ENCODE measurements around the gene MON2.

The MON2 gene

DNA sequence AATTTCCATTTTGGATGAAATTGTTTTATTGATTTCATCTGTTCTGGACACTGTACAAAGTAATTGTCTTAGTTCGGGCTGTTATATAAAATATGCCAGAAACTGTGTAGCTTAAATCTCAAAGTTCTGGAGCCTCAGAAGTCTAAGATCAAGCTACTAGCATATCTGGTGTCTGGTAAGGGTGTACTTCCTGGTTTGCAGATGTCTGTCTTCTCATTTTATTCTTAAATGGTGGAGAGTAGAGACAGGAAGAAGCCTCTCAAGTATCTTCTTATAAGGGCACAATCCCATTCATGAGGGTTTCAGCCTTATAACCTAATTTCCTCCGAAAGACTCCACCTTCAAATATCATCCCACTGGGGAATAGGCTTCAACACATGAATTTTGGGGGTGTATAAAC, 51.3 kb downstream of the MON2 start:
- no peak overlapping the region for H3K4me3 ChIP-seq (ENCODE audit: low read length)
- no peak overlapping the region for H3K18ac ChIP-seq (ENCODE audit: low read length)
- no peak overlapping the region for H3K9ac ChIP-seq (ENCODE audit: low read length)
- no CpG with 5 or more reads among the region's 2 CpGs for WGBS (ENCODE audit: extremely low coverage, insufficient coverage, low lambda C conversion rate)
- H3K4me2 ChIP-seq (ENCODE audit: low read length) = no peak overlapping the region
- no peaks in the 10 kb centered on the region for H3K4me1 ChIP-seq (ENCODE audit: control insufficient read depth, low read depth, low read length)
- no peak overlapping the region for H3K56ac ChIP-seq (ENCODE audit: low read length)
- H2BK5ac ChIP-seq (ENCODE audit: low read length) = no peak overlapping the region
- H3K4ac ChIP-seq (ENCODE audit: low read depth, low read length) = no peak overlapping the region
- H3K79me2 ChIP-seq (ENCODE audit: control insufficient read depth, insufficient read depth, low read length) = no peaks in the 10 kb centered on the region
- H3K23ac ChIP-seq (ENCODE audit: low read length) = no peak overlapping the region
- H2AK5ac ChIP-seq (ENCODE audit: low read length) = no peak overlapping the region
- no peak overlapping the region for H2BK15ac ChIP-seq (replicated peaks; ENCODE audit: low read depth)
- H4K5ac ChIP-seq (ENCODE audit: low read length) = no peak overlapping the region
- H3K27me3 ChIP-seq (ENCODE audit: insufficient read depth, low read length, poor library complexity) = no peaks in the 10 kb centered on the region
- H3K36me3 ChIP-seq (ENCODE audit: control insufficient read depth, insufficient read depth, low read length) = no peaks in the 10 kb centered on the region
- H3K79me1 ChIP-seq (ENCODE audit: low read length) = no peaks in the 10 kb centered on the region
- H3K27ac ChIP-seq (ENCODE audit: low read depth, low read length) = no peak overlapping the region
- H2BK120ac ChIP-seq (ENCODE audit: low read depth, low read length) = no peak overlapping the region
- no peak for DNase-seq
- H4K8ac ChIP-seq (ENCODE audit: low read depth, low read length) = no peak overlapping the region

DNA sequence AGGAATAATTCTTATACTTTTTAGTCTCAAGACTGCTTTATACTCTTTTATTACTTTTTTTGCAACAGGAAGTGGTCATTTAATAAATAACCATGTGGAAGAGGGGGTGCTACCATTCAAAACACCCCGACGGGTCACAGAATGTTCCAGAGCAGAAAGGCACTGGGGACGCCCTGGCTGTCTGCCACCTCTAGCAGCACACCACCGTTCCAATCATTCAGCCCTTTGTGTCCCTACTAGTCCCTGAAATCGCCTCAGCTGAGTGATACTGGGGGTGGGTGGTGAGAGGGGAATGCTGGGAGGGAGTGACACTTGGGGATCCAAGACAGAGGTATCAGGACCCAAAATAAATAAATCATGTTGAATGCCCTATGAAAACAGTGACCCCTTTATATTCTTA, 52.4 kb downstream of the MON2 start:
- Histone ChIP-seq H3K36me3 (ENCODE audit: control insufficient read depth, insufficient read depth, low read length) (no peaks in the 10 kb centered on the region), H3K23ac (ENCODE audit: low read length) (no peak overlapping the region), H4K5ac (ENCODE audit: low read length) (no peak overlapping the region), H3K56ac (ENCODE audit: low read length) (no peak overlapping the region), H2BK15ac (replicated peaks; ENCODE audit: low read depth) (no peak overlapping the region), H2AK5ac (ENCODE audit: low read length) (no peak overlapping the region), H3K18ac (ENCODE audit: low read length) (no peak overlapping the region), H2BK5ac (ENCODE audit: low read length) (no peak overlapping the region), H3K4ac (ENCODE audit: low read depth, low read length) (no peak overlapping the region), H3K4me3 (ENCODE audit: low read length) (no peak overlapping the region), H3K27ac (ENCODE audit: low read depth, low read length) (no peak overlapping the region), H3K4me2 (ENCODE audit: low read length) (no peak overlapping the region), H3K9ac (ENCODE audit: low read length) (no peak overlapping the region), H3K79me2 (ENCODE audit: control insufficient read depth, insufficient read depth, low read length) (no peaks in the 10 kb centered on the region), H3K4me1 (ENCODE audit: control insufficient read depth, low read depth, low read length) (no peaks in the 10 kb centered on the region), H2BK120ac (ENCODE audit: low read depth, low read length) (no peak overlapping the region), H3K79me1 (ENCODE audit: low read length) (no peaks in the 10 kb centered on the region), H4K8ac (ENCODE audit: low read depth, low read length) (no peak overlapping the region), H3K27me3 (ENCODE audit: insufficient read depth, low read length, poor library complexity) (no peaks in the 10 kb centered on the region)
- peak; percentile 14 for DNase-seq
- no CpG with 5 or more reads among the region's 5 CpGs for WGBS (ENCODE audit: extremely low coverage, insufficient coverage, low lambda C conversion rate)

DNA sequence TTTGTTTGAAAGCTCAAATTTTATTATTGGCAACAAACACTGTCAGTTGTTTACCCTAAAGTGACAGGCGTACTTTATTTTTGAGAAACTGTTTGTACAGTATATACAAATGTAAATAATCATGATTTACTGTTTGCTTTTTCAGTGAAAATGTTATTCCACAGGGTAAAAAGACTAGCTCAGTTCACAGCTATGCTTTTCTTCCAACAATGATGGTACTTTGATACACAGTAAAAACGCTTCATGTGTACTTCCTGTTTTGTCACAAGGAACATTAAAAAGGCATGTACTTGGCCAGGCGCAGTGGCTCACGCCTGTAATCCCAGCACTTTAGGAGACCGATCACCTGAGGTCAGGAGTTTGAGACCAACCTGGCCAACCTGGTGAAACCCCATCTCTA, 53.7 kb downstream of the MON2 start:
- Histone ChIP-seq H3K27me3 (ENCODE audit: insufficient read depth, low read length, poor library complexity) (no peaks in the 10 kb centered on the region), H3K4me1 (ENCODE audit: control insufficient read depth, low read depth, low read length) (no peaks in the 10 kb centered on the region), H3K27ac (ENCODE audit: low read depth, low read length) (no peak overlapping the region), H3K79me2 (ENCODE audit: control insufficient read depth, insufficient read depth, low read length) (no peaks in the 10 kb centered on the region), H3K4me2 (ENCODE audit: low read length) (no peak overlapping the region), H3K36me3 (ENCODE audit: control insufficient read depth, insufficient read depth, low read length) (no peaks in the 10 kb centered on the region), H2BK5ac (ENCODE audit: low read length) (no peak overlapping the region), H4K5ac (ENCODE audit: low read length) (no peak overlapping the region), H3K79me1 (ENCODE audit: low read length) (no peaks in the 10 kb centered on the region), H3K56ac (ENCODE audit: low read length) (no peak overlapping the region), H3K18ac (ENCODE audit: low read length) (no peak overlapping the region), H3K23ac (ENCODE audit: low read length) (no peak overlapping the region), H2AK5ac (ENCODE audit: low read length) (no peak overlapping the region), H2BK15ac (replicated peaks; ENCODE audit: low read depth) (no peak overlapping the region), H2BK120ac (ENCODE audit: low read depth, low read length) (no peak overlapping the region), H4K8ac (ENCODE audit: low read depth, low read length) (no peak overlapping the region), H3K4me3 (ENCODE audit: low read length) (no peak overlapping the region), H3K9ac (ENCODE audit: low read length) (no peak overlapping the region), H3K4ac (ENCODE audit: low read depth, low read length) (no peak overlapping the region)
- DNase-seq = no peak
- WGBS (ENCODE audit: extremely low coverage, insufficient coverage, low lambda C conversion rate) = no CpG with 5 or more reads among the region's 5 CpGs

DNA sequence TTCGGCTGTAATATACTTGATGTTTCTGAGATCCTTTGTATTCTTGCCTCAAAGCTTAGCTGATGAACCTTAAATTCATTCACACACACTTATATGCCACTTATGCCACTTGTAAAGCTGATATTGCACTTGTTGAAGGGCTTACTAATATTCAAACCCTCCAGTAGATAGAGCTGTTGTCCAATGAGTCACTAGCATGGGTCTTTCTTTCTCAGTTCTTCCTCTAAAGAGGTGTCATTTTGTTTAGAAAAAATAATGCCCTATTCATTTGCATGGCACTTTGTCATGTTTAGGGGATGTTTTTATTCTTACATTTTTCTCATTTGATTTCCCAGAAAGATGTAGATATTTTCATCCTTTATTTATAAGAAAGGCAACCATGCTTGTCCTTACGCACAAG, 56.4 kb downstream of the MON2 start:
- Histone ChIP-seq H2BK5ac (ENCODE audit: low read length) (no peak overlapping the region), H3K4me1 (ENCODE audit: control insufficient read depth, low read depth, low read length) (no peaks in the 10 kb centered on the region), H3K18ac (ENCODE audit: low read length) (no peak overlapping the region), H3K4ac (ENCODE audit: low read depth, low read length) (no peak overlapping the region), H3K4me3 (ENCODE audit: low read length) (no peak overlapping the region), H2AK5ac (ENCODE audit: low read length) (no peak overlapping the region), H3K9ac (ENCODE audit: low read length) (no peak overlapping the region), H3K56ac (ENCODE audit: low read length) (no peak overlapping the region), H2BK15ac (replicated peaks; ENCODE audit: low read depth) (no peak overlapping the region), H3K27me3 (ENCODE audit: insufficient read depth, low read length, poor library complexity) (no peaks in the 10 kb centered on the region), H3K27ac (ENCODE audit: low read depth, low read length) (no peak overlapping the region), H4K8ac (ENCODE audit: low read depth, low read length) (no peak overlapping the region), H3K36me3 (ENCODE audit: control insufficient read depth, insufficient read depth, low read length) (no peaks in the 10 kb centered on the region), H3K4me2 (ENCODE audit: low read length) (no peak overlapping the region), H2BK120ac (ENCODE audit: low read depth, low read length) (no peak overlapping the region), H3K79me2 (ENCODE audit: control insufficient read depth, insufficient read depth, low read length) (no peaks in the 10 kb centered on the region), H4K5ac (ENCODE audit: low read length) (no peak overlapping the region), H3K23ac (ENCODE audit: low read length) (no peak overlapping the region), H3K79me1 (ENCODE audit: low read length) (no peaks in the 10 kb centered on the region)
- no peak for DNase-seq
- no CpG with 5 or more reads among the region's 2 CpGs for WGBS (ENCODE audit: extremely low coverage, insufficient coverage, low lambda C conversion rate)

DNA sequence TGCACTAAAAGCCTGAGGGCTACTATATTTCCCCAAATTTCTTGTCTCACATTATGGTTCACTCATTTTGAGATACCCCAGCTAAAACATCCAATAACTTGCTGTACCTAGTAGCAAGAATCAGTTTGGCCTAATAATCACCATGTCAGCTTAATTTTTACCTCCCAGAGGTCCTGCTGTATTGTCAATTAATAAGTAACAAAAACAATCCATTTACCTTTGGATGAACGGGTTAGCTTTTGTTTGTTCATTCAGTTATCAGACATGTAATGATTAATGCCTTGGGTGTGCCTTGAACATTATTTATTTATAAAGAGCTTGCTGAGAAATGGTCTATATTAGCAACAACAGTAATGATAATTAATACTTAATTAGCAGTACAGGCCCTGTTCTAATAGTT, 57.0 kb downstream of the MON2 start:
- Histone ChIP-seq H2BK5ac (ENCODE audit: low read length) (no peak overlapping the region), H2BK15ac (replicated peaks; ENCODE audit: low read depth) (no peak overlapping the region), H3K4me2 (ENCODE audit: low read length) (no peak overlapping the region), H3K4ac (ENCODE audit: low read depth, low read length) (no peak overlapping the region), H3K27me3 (ENCODE audit: insufficient read depth, low read length, poor library complexity) (no peaks in the 10 kb centered on the region), H3K18ac (ENCODE audit: low read length) (no peak overlapping the region), H3K79me1 (ENCODE audit: low read length) (no peaks in the 10 kb centered on the region), H2BK120ac (ENCODE audit: low read depth, low read length) (no peak overlapping the region), H4K8ac (ENCODE audit: low read depth, low read length) (no peak overlapping the region), H3K27ac (ENCODE audit: low read depth, low read length) (no peak overlapping the region), H3K36me3 (ENCODE audit: control insufficient read depth, insufficient read depth, low read length) (no peaks in the 10 kb centered on the region), H2AK5ac (ENCODE audit: low read length) (no peak overlapping the region), H4K5ac (ENCODE audit: low read length) (no peak overlapping the region), H3K23ac (ENCODE audit: low read length) (no peak overlapping the region), H3K9ac (ENCODE audit: low read length) (no peak overlapping the region), H3K56ac (ENCODE audit: low read length) (no peak overlapping the region), H3K4me3 (ENCODE audit: low read length) (no peak overlapping the region), H3K4me1 (ENCODE audit: control insufficient read depth, low read depth, low read length) (no peaks in the 10 kb centered on the region), H3K79me2 (ENCODE audit: control insufficient read depth, insufficient read depth, low read length) (no peaks in the 10 kb centered on the region)
- no CpG with 5 or more reads among the region's 1 CpG for WGBS (ENCODE audit: extremely low coverage, insufficient coverage, low lambda C conversion rate)
- DNase-seq = no peak

DNA sequence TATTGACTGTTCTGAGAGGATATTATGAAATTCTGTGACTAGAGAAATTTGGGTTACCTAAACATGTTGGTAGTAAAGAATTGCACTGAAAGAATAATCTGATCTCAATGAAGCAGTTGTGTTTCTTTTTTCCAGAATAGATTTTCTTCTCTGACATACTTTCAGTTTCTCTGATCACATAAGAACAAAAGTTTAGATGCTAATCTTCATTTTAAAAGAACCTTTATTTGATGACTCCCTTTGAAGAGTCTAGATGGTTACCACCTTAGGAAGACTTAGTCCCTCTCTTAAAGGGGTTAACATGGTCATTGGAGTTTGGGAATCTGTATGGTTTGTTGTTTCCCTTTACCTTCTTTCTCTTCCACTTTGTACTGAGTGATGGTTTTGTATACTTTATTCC, 58.6 kb downstream of the MON2 start:
- Histone ChIP-seq H3K27me3 (ENCODE audit: insufficient read depth, low read length, poor library complexity) (no peaks in the 10 kb centered on the region), H3K4me3 (ENCODE audit: low read length) (no peak overlapping the region), H3K79me2 (ENCODE audit: control insufficient read depth, insufficient read depth, low read length) (no peaks in the 10 kb centered on the region), H2BK5ac (ENCODE audit: low read length) (no peak overlapping the region), H3K23ac (ENCODE audit: low read length) (no peak overlapping the region), H3K79me1 (ENCODE audit: low read length) (no peaks in the 10 kb centered on the region), H3K36me3 (ENCODE audit: control insufficient read depth, insufficient read depth, low read length) (no peaks in the 10 kb centered on the region), H3K4me1 (ENCODE audit: control insufficient read depth, low read depth, low read length) (no peaks in the 10 kb centered on the region), H3K4ac (ENCODE audit: low read depth, low read length) (no peak overlapping the region), H2AK5ac (ENCODE audit: low read length) (no peak overlapping the region), H3K27ac (ENCODE audit: low read depth, low read length) (no peak overlapping the region), H2BK120ac (ENCODE audit: low read depth, low read length) (no peak overlapping the region), H4K8ac (ENCODE audit: low read depth, low read length) (no peak overlapping the region), H3K18ac (ENCODE audit: low read length) (no peak overlapping the region), H3K4me2 (ENCODE audit: low read length) (no peak overlapping the region), H4K5ac (ENCODE audit: low read length) (no peak overlapping the region), H3K9ac (ENCODE audit: low read length) (no peak overlapping the region), H3K56ac (ENCODE audit: low read length) (no peak overlapping the region), H2BK15ac (replicated peaks; ENCODE audit: low read depth) (no peak overlapping the region)
- DNase-seq = no peak
